HG03575 (cell line): Measurements from ENCODE around the gene OR5AU1.

Experiments used
- ATAC-seq: cut with Tn5 transposase; IDR thresholded peaks from one replicate; pipeline ENCODE4 v1.9.1; 2021; ENCODE audit not compliant: unreplicated experiment, insufficient number of reproducible peaks, low FRiP score; ENCODE audit errors: extremely low read depth

OR5AU1 gene

GRCh38 chr14:21155963-21156362, at the start of gene OR5AU1:
Gene OR5AU1, minus strand, starts transcription at chr14:21156063. Its CDS starts 191 bp downstream, at chr14:21155872.
- no peak for ATAC-seq

GRCh38 chr14:21205026-21205677, 49.3 kb upstream of the OR5AU1 start:
- no peak for ATAC-seq

- no peak for ATAC-seq
Observed at GRCh38 chr14:21204167-21205025, 48.5 kb upstream of the OR5AU1 start.

- no peak for ATAC-seq
Observed at GRCh38 chr14:21203470-21204166, 47.8 kb upstream of the OR5AU1 start.

- no peak for ATAC-seq
Observed at GRCh38 chr14:21202463-21203358, 46.8 kb upstream of the OR5AU1 start.

GRCh38 chr14:21201732-21202462, 46.0 kb upstream of the OR5AU1 start:
- no peak for ATAC-seq

GRCh38 chr14:21200752-21201461, 45.0 kb upstream of the OR5AU1 start:
- ATAC-seq, result no peak

- ATAC-seq, result no peak
Observed at GRCh38 chr14:21199611-21200560, 44.0 kb upstream of the OR5AU1 start.

GRCh38 chr14:21197418-21198205, 41.7 kb upstream of the OR5AU1 start:
- no peak for ATAC-seq

- ATAC-seq, result no peak
Observed at GRCh38 chr14:21194597-21194996, 38.7 kb upstream of the OR5AU1 start.

GRCh38 chr14:21192875-21193535, 37.1 kb upstream of the OR5AU1 start:
- ATAC-seq, result no peak

GRCh38 chr14:21192447-21192822, 36.6 kb upstream of the OR5AU1 start:
- ATAC-seq, result no peak

GRCh38 chr14:21191809-21192446, 36.1 kb upstream of the OR5AU1 start:
- no peak for ATAC-seq

- no peak for ATAC-seq
Observed at GRCh38 chr14:21191261-21191808, 35.5 kb upstream of the OR5AU1 start.

- ATAC-seq, result no peak
Observed at GRCh38 chr14:21185491-21185890, 29.6 kb upstream of the OR5AU1 start.
